ENCODE measurements around the gene CTRB1.
"Not testable (repeated sequence)": the region's sequence is repeated elsewhere in the genome, so short reads cannot be mapped to it uniquely, and the experiment has no call there.

The CTRB1 gene

GRCh38 chr16:75226550-75227360, 8.0 kb downstream of the CTRB1 start:
- no peak for DNase-seq

GRCh38 chr16:75227361-75228142, 8.8 kb downstream of the CTRB1 start:
- no peak for DNase-seq

- no peak for DNase-seq
Measured at GRCh38 chr16:75228143-75228976, 9.6 kb downstream of the CTRB1 start.

- DNase-seq: no peak
Measured at GRCh38 chr16:75229172-75230031, 10.6 kb downstream of the CTRB1 start.

- no peak for DNase-seq
Measured at GRCh38 chr16:75230471-75231110, 11.8 kb downstream of the CTRB1 start.

GRCh38 chr16:75231570-75231969, 12.8 kb downstream of the CTRB1 start:
- DNase-seq: no peak

- no peak for DNase-seq
Measured at GRCh38 chr16:75233611-75233938, 14.8 kb downstream of the CTRB1 start.

GRCh38 chr16:75234856-75235696, 16.3 kb downstream of the CTRB1 start:
- no peak for DNase-seq

- no peak for DNase-seq
Measured at GRCh38 chr16:75235721-75236193, 17.0 kb downstream of the CTRB1 start.

- DNase-seq: no peak
Measured at GRCh38 chr16:75236232-75236631, 17.4 kb downstream of the CTRB1 start.

GRCh38 chr16:75236736-75237397, 18.1 kb downstream of the CTRB1 start:
- DNase-seq: no peak

GRCh38 chr16:75237398-75238131, 18.8 kb downstream of the CTRB1 start:
- no peak for DNase-seq

- no peak for DNase-seq
Measured at GRCh38 chr16:75238132-75238852, 19.5 kb downstream of the CTRB1 start.

GRCh38 chr16:75238853-75239541, 20.2 kb downstream of the CTRB1 start:
- DNase-seq: no peak

GRCh38 chr16:75239542-75240122, 20.8 kb downstream of the CTRB1 start:
- DNase-seq: no peak

GRCh38 chr16:75240633-75241032, 21.8 kb downstream of the CTRB1 start:
- not testable (repeated sequence) for DNase-seq

GRCh38 chr16:75241412-75241811, 22.6 kb downstream of the CTRB1 start:
- DNase-seq: no peak

GRCh38 chr16:75241955-75242354, 23.2 kb downstream of the CTRB1 start:
- DNase-seq: no peak
